KBM-7 (cell line): ENCODE data around the gene RPTOR.

Experiments
- DNase-seq: peaks from one replicate; pipeline ENCODE4 v3.0.0-alpha.2; 2015
- in situ Hi-C: fragments of 300-500 bp; cut with MboI; formaldehyde crosslinking; loops from 2 replicates; pipeline ENCODE4 v1.14.3; 2020; ENCODE audit warnings: low sequenced_read_pairs, low pct_unique_long_range_greater_than_20kb, mixed read lengths

Gene RPTOR

GRCh38 chr17:80824549-80825470 lies 280.2 kb downstream of the RPTOR start:
- DNase-seq, result peak; percentile 43
- in situ Hi-C loops, result no loop called here

GRCh38 chr17:80825471-80826345 lies 281.1 kb downstream of the RPTOR start:
- DNase-seq, result no peak
- in situ Hi-C loops, result no loop called here

GRCh38 chr17:80826346-80826954 lies 281.8 kb downstream of the RPTOR start:
- no peak for DNase-seq
- in situ Hi-C loops, result no loop called here

GRCh38 chr17:80826955-80827645 lies 282.5 kb downstream of the RPTOR start:
- in situ Hi-C loops, result no loop called here

GRCh38 chr17:80827646-80828643 lies 283.3 kb downstream of the RPTOR start:
- DNase-seq, result no peak
- in situ Hi-C loops, result no loop called here

More at GRCh38 chr17:80826955-80827645, 282.5 kb downstream of the RPTOR start:
- DNase-seq, result no peak

DNA sequence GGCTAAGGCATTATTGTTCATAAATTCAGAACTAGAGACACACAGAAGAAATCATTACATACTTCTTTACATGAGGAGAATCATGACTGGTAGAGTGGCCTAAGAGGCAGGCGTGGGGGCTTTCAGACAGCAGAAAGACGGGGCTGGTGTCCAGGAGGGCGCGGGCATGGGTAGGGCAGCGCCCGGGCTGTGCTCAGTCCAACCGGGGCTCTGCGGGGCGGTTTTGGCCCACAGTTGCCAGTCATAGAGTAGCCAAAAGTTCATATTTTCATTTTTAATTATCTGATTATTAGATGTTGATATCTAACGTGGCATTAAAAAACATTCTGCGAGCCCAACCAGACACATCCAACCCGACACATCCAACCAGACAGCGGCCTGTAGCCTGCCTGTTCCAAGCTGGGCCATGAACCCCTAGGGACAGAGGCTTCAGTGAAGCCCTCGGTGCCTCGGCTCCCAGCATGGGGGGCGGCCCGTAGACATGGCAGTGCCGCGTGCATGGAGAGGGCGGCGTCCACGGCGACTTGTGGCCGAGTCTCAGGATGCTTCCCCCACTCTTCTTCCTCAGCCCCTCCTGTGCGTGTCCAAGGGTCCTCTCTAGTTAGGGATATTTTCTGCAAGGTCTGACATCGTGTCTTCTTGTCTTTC lies 284.7 kb downstream of the RPTOR start:
- DNase-seq, result no peak
- in situ Hi-C loops, result no loop called here

DNA sequence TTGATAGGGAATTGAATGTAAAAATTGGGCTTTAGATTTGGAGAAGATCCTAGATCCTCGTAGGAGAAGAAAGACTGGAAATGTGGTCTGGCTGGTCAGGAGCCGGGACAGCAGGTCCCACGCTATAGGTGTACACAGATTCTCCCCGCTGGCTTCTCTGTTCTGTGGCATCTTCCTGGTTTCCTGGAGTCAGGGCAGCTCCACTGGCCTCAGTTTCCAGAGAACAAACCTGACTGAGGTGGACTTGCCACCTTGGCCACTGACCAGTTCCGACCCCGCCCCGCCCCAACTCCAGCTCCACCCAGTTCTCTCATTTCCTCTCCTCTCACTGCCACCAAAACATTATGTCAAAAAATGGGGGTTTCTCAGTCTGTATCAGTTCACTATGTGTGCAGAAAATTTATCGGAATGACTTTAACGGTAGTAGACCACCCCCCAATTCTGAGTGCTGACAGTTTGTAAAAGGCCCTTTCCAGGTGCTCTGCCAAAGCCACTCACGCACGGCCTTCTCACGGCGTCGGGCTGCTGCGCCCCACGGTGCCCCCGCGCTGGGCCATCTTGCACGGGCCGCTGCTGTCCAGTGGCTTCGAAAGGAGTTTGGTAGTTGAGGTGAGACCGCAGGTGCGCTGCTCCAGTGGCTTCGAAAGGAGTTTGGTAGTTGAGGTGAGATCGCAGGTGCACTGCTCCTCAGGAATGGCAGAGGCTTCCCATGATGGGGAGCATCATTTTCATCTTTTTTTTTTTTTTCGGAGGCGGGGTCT lies 285.6 kb downstream of the RPTOR start:
- in situ Hi-C loops, result no loop called here
- no peak for DNase-seq

GRCh38 chr17:80831491-80831890 lies 286.9 kb downstream of the RPTOR start:
- in situ Hi-C loops, result no loop called here
- no peak for DNase-seq

DNA sequence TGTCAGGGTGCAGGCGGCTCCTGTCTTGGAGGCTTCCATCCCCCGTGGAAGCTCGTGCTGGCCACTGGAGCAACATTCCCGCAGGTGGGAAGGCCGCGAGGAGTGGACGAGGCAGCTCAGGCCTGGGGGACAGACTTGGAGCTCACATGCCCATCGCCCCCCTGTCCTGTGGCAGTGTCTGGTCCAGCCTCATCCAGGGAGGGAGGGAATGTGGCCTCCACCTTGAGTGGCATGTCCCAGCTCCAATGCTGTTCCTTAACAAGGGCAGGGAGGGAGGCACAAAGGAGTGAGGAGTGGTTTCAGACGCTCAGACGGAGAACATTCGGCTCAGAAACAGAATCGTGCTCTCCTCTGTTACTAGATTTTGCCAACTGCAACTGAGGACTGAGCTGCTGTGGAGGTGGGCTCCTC lies 287.6 kb downstream of the RPTOR start:
- in situ Hi-C loops, result no loop called here
- DNase-seq, result no peak

GRCh38 chr17:80832888-80833583 lies 288.4 kb downstream of the RPTOR start:
- in situ Hi-C loops, result no loop called here
- peak; percentile 94 for DNase-seq

DNA sequence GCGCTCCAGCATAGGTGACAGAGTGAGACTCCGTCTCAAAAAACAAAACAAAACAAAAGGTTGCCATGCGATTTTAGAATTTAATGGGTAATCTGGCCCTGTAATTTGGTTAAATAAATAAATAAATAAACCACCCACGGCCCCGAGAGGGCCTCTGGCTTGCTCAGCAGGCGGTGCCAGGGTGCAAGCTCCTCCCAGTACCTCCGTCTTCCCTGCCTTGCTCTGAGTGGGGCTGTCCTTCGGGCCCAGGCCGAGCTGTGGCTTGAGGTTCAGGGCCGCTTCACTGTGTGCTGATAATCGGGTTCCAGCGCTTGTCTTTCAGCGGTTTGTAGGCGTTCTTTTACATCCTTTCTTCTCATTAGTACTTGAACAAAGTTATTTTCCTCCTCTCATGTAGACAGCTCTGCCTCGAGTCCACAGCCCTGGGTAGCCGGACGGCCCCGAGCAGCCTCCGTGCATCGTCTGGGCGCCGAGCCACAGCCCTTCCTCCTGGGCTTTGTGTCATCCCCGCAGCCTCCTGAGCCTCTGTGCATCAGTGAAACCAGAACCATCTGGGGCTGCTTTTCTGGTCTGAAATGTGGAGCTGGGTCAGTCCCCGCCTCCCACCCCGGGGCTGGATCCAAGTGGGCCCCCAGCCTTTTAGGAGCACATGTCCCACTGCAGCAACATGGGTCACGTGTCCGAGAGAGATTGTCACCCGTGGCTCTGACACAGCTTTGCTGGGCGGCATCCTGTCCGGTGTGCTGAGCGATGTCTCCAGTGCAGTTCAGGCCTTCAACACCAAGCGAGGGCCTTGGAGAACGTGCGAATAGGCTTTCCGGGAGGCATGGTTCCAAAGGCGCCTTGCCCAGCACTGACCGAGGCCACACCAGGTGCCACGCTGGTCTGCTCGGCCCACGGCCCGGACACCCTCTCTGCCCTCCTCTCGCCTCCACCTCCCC lies 289.6 kb downstream of the RPTOR start:
- in situ Hi-C loops, result no loop called here
- no peak for DNase-seq

DNA sequence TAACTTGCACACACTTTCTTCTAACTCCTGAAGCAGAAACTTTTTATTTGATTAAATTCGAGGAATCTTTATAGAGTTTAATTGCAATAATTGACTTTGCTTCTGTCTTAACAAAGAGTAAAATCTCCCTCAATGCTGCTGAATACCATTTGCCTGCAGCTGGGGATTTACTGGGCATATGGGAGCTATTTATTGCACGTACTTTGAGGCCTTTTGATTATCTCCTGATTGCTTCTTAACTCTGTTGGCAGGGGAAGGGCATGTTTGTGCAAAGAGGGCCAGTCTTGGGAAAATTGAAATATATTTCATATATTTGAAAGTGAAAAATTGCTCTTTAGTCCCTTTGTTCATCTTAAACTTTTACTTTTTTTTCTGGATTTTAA lies 290.2 kb downstream of the RPTOR start:
- no peak for DNase-seq

GRCh38 chr17:80835816-80836657 lies 291.4 kb downstream of the RPTOR start:
- no peak for DNase-seq
- in situ Hi-C loops, result no loop called here

More for the DNA sequence above, 290.2 kb downstream of the RPTOR start:
- in situ Hi-C loops, result no loop called here

GRCh38 chr17:80836658-80836965 lies 292.0 kb downstream of the RPTOR start:
- in situ Hi-C loops, result no loop called here

More at GRCh38 chr17:80836658-80836965, 292.0 kb downstream of the RPTOR start:
- no peak for DNase-seq
